Parathyroid adenoma (tissue), 2 donors: Measurements from ENCODE around the gene TRIP11.
A peak's percentile ranks its signal among the peaks of the same experiment; 100 is the strongest.

ENCODE experiments used
- H2AFZ ChIP-seq: fragments of 300-600 bp; sonication (generic); one replicate; pipeline ENCODE4 v1.7.0; 2017; ENCODE audit warnings: antibody characterized with exemption, mild to moderate bottlenecking
- H3K27ac ChIP-seq: fragments of 300-600 bp; sonication (generic); one replicate; pipeline ENCODE4 v1.7.0; 2017
- H3K27me3 ChIP-seq: fragments of 300-600 bp; sonication (generic); one replicate; pipeline ENCODE4 v1.7.0; 2017; ENCODE audit warnings: low read length; ENCODE audit not compliant: control insufficient read depth, insufficient read depth
- H3K36me3 ChIP-seq: fragments of 300-600 bp; sonication (generic); one replicate; pipeline ENCODE4 v1.7.0; 2017; ENCODE audit warnings: low read length; ENCODE audit not compliant: control insufficient read depth, insufficient read depth
- H3K4me1 ChIP-seq: fragments of 300-600 bp; sonication (generic); one replicate; pipeline ENCODE4 v1.7.0; 2017; ENCODE audit warnings: control low read depth
- H3K4me2 ChIP-seq: fragments of 300-600 bp; sonication (generic); one replicate; pipeline ENCODE4 v1.7.0; 2017; ENCODE audit warnings: low read length
- H3K4me3 ChIP-seq: fragments of 300-600 bp; sonication (generic); one replicate; pipeline ENCODE4 v1.7.0; 2017; ENCODE audit warnings: low read depth, low read length
- H3K79me2 ChIP-seq: fragments of 300-600 bp; sonication (generic); one replicate; pipeline ENCODE4 v1.7.0; 2017; ENCODE audit warnings: control low read depth
- H3K9ac ChIP-seq: fragments of 300-600 bp; sonication (generic); one replicate; pipeline ENCODE4 v1.7.0; 2017; ENCODE audit warnings: mild to moderate bottlenecking
- H3K9me3 ChIP-seq: fragments of 300-600 bp; sonication (generic); one replicate; pipeline ENCODE4 v1.7.0; 2017; ENCODE audit warnings: low read length; ENCODE audit not compliant: control insufficient read depth
- TF ChIP-seq, protein P1 (sequence below): fragments of 300-600 bp; sonication (generic); IDR thresholded peaks from one replicate; pipeline ENCODE4 v1.7.0; 2017; ENCODE audit warnings: antibody characterized with exemption, mild to moderate bottlenecking
- donor health status: primary hyperparathyroidism.

Gene TRIP11

DNA sequence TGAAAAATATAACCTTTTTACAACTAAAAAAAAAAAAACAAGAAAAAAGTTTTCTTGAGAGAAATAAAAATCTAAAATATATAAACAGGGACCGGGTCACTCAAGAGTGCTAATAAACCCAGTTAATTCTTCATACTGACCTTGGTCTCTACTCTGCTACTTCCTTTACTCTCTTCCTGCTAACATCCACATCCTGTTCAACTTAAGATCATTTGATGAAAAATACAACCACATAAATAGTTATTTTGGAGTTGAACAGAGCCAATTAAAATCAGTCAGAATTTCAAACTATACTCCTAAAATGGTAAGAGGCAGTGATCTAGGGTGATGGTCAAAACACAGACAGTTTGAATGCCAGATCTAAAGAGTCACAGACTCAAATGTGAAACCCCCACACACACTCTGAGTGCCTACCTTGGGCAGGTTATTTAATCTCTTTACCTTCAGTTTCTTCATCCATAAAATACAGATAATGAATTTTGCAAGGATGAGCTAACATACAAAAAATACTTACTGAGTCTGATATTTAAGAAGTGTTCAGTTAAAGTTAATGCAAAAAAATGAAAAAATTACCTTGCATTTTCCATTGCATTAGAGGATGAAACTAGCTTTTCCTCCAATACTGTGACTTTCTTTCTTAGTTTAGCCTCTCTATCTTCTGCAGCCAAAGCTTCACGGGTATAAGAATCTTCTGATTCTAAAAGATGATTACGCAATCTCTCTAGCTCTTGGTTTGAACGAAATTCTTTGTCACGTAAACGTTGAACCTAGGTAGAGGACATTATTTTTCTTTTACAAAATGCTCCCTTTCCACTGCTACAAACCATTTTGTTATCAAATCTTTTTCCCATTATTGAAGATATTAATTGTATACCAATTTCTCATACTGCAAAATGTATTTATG, 40.9 kb downstream of the TRIP11 start:
- Histone ChIP-seq H3K36me3 (no peaks in the 10 kb centered on the region), H3K9ac (no peak overlapping the region), H3K4me3 (no peak overlapping the region), H3K27ac (no peak overlapping the region), H2AFZ (no peak overlapping the region), H3K79me2 (no peaks in the 10 kb centered on the region), H3K4me1 (no peaks in the 10 kb centered on the region), H3K9me3 (no peaks in the 10 kb centered on the region), H3K4me2 (no peak overlapping the region), H3K27me3 (no peaks in the 10 kb centered on the region)
- TF ChIP-seq, protein P1, sequence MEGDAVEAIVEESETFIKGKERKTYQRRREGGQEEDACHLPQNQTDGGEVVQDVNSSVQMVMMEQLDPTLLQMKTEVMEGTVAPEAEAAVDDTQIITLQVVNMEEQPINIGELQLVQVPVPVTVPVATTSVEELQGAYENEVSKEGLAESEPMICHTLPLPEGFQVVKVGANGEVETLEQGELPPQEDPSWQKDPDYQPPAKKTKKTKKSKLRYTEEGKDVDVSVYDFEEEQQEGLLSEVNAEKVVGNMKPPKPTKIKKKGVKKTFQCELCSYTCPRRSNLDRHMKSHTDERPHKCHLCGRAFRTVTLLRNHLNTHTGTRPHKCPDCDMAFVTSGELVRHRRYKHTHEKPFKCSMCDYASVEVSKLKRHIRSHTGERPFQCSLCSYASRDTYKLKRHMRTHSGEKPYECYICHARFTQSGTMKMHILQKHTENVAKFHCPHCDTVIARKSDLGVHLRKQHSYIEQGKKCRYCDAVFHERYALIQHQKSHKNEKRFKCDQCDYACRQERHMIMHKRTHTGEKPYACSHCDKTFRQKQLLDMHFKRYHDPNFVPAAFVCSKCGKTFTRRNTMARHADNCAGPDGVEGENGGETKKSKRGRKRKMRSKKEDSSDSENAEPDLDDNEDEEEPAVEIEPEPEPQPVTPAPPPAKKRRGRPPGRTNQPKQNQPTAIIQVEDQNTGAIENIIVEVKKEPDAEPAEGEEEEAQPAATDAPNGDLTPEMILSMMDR, result no peak

DNA sequence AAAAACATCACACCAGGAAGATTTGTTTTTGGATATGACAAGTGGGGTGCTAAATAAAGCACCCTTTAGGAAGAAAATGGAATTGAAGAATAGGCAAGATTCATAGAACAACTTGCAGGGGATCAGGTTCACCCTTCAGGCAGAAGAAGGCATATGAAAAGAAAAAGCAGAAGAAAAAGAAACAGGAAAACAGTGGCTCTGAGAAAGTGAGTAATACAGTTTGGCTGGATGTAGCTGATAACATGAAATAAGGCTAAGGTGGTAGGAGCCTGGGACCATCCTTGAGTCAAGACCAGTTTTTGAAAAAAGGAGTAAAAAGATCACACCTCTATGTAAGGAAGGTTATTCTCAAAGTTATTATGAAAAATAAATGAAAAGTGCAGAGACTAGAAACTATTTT, 42.4 kb downstream of the TRIP11 start:
- Histone ChIP-seq H3K36me3 (no peaks in the 10 kb centered on the region), H3K4me2 (no peak overlapping the region)
- TF ChIP-seq, protein P1, result no peak

DNA sequence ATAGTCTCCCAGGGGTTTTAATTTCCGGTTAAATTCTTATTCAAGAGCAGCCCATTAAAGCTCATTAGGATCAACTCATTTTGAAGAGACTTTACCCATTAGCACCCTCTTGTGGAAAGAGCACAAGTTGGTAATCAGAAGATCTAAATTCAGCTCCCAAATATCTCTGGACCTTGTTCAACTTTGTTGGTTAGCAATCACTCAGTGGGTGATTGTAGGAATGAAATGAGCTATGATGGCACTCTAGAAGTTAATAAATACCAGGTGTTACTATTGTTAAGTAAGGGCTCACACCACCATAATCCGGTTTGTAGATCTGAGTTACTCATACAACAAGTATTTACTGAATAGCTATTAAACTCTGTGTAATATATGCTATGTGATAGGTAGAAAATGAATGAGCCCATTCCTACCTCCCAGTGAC, 42.9 kb downstream of the TRIP11 start:
- H2AFZ ChIP-seq, result no peak overlapping the region
- no peak overlapping the region for H3K4me3 ChIP-seq
- TF ChIP-seq, protein P1, result peak; percentile 59
- no peak overlapping the region for H3K9ac ChIP-seq
- H3K36me3 ChIP-seq, result no peaks in the 10 kb centered on the region
- H3K79me2 ChIP-seq, result no peaks in the 10 kb centered on the region
- H3K9me3 ChIP-seq, result no peaks in the 10 kb centered on the region
- no peak overlapping the region for H3K27ac ChIP-seq
- no peaks in the 10 kb centered on the region for H3K4me1 ChIP-seq
- no peak overlapping the region for H3K4me2 ChIP-seq
- H3K27me3 ChIP-seq, result no peaks in the 10 kb centered on the region

More for the DNA sequence above, 42.4 kb downstream of the TRIP11 start:
- no peak overlapping the region for H2AFZ ChIP-seq
- H3K27me3 ChIP-seq, result no peaks in the 10 kb centered on the region
- no peak overlapping the region for H3K4me3 ChIP-seq
- H3K9me3 ChIP-seq, result no peaks in the 10 kb centered on the region
- no peak overlapping the region for H3K9ac ChIP-seq
- H3K27ac ChIP-seq, result no peak overlapping the region
- no peaks in the 10 kb centered on the region for H3K79me2 ChIP-seq
- no peaks in the 10 kb centered on the region for H3K4me1 ChIP-seq

DNA sequence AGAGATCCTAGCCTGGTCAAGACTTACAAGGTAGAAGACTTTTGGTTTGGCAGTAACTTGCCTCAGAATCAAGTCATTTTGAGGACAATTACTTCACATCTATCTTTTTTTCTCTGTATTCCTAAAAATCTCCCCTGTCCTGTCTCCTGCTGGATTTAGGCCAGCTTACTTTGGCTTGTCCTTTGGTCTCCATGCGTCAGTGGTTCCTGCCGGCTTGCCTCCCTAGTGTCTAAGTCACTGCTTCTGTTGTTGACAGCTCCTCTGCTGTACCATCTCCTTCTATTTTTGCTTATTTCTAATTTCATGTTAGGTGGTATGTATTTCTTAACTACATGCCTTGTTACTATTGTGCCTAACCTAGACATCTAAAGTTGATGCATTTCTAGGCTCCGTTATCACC, 52.7 kb downstream of the TRIP11 start:
- Histone ChIP-seq H3K4me2 (no peak overlapping the region), H3K36me3 (no peaks in the 10 kb centered on the region)

More for the DNA sequence above, 52.7 kb downstream of the TRIP11 start:
- H3K9me3 ChIP-seq, result no peaks in the 10 kb centered on the region
- H3K27ac ChIP-seq, result no peak overlapping the region
- peaks cover 7% of the 10 kb centered on the region for H3K4me1 ChIP-seq
- H3K79me2 ChIP-seq, result no peaks in the 10 kb centered on the region
- no peaks in the 10 kb centered on the region for H3K27me3 ChIP-seq
- no peak overlapping the region for H2AFZ ChIP-seq
- TF ChIP-seq, protein P1, result no peak
- H3K4me3 ChIP-seq, result no peak overlapping the region
- H3K9ac ChIP-seq, result no peak overlapping the region
